Adrenal gland (tissue), 5 donors: ENCODE measurements around the gene PSMB2.

Experiments
- CTCF ChIP-seq, 6 experiments: fragments of 450-650 bp in 4 of 6; fragments of 200-600 bp in 2 of 6; sonication (generic) in 1 of 6; IDR thresholded peaks; 1 replicate in 5 of 6; 2 replicates in 1 of 6; pipeline versions ENCODE4 v1.5.1 to v1.8.0; 2016 to 2021; ENCODE audit warnings: antibody characterized with exemption in 6 of 6, mild to moderate bottlenecking in 2 of 6, moderate library complexity in 1 of 6
- POLR2A ChIP-seq, 2 donors: fragments of 450-650 bp; IDR thresholded peaks; one replicate each; pipeline ENCODE4 v1.6.1; 2017; ENCODE audit warnings: antibody characterized with exemption in 2 of 2, mild to moderate bottlenecking in 2 of 2, moderate library complexity in 1 of 2
- donor health status: DM: no; HTN: no; CAD: no.

GRCh38 chr1:35557611-35558373 is 83.5 kb downstream of the PSMB2 start, which contains the start of gene NCDN:
- TF ChIP-seq CTCF (IDR thresholded peaks at IDR 0.05) (no peak), POLR2A (IDR thresholded peaks at IDR 0.05) (peak in 1 of 2 donors; percentile 58)
